B cell (primary cell): ENCODE measurements around the gene SEMA4D. TPM values are rescaled to one million over a fixed set of nuclear protein-coding genes. Genes with fewer than 3 reads are reported as not detected.

ENCODE experiments used
- ATAC-seq: fragments of 200-7000 bp; cut with Tn5 transposase; one replicate; pipeline ENCODE4 v1.10.0; 2021; ENCODE audit warnings: low read depth, mild to moderate bottlenecking, moderate number of reproducible peaks, moderate library complexity
- CTCF ChIA-PET: fragments of 350-600 bp; sonication (Branson Sonifier 250); formaldehyde crosslinking; loops from one replicate; lab custom pipeline; 2021; ENCODE audit warnings: antibody characterized with exemption, inconsistent platforms; lab: Charles Lee
- POLR2A ChIA-PET: fragments of 350-600 bp; sonication (Branson Sonifier 250); formaldehyde crosslinking; loops from one replicate; lab custom pipeline; 2021; ENCODE audit warnings: antibody characterized with exemption; lab: Charles Lee
- DNase-seq: peaks from one replicate; pipeline ENCODE4 v3.0.0; 2013
- H2AFZ ChIP-seq: 2 replicates; pipeline ENCODE4 v1.6.1; 2012; ENCODE audit warnings: mild to moderate bottlenecking, low read depth, low read length; ENCODE audit not compliant: insufficient read depth, poor library complexity, severe bottlenecking
- H3K27ac ChIP-seq, 2 donors: 1 replicate in 1 of 2; 2 replicates in 1 of 2; pipeline ENCODE4 v1.5.1; 2012 to 2013; ENCODE audit warnings: low read length in 2 of 2, mild to moderate bottlenecking in 2 of 2, moderate library complexity in 1 of 2
- H3K27me3 ChIP-seq, 4 experiments: fragments of 200-600 bp in 1 of 4; sonication (generic) in 1 of 4; replicated peaks in 1 of 4; 1 replicate in 2 of 4; 2 replicates in 2 of 4; pipeline versions ENCODE4 v1.6.1 to v1.7.0; 2013 to 2016; ENCODE audit warnings: low read length in 3 of 4, mild to moderate bottlenecking in 2 of 4, mixed read lengths in 1 of 4, moderate library complexity in 1 of 4; ENCODE audit not compliant: insufficient read depth in 4 of 4, control insufficient read depth in 3 of 4; ENCODE audit errors: control extremely low read depth in 1 of 4
- H3K36me3 ChIP-seq, 2 experiments: replicated peaks in 1 of 2; 1 replicate in 1 of 2; 2 replicates in 1 of 2; pipeline versions ENCODE4 v1.6.1 to v1.7.1; 2013; ENCODE audit warnings: low read length in 1 of 2; ENCODE audit not compliant: insufficient read depth in 2 of 2, control insufficient read depth in 1 of 2; ENCODE audit errors: control extremely low read depth in 1 of 2, extremely low read depth in 1 of 2
- H3K4me1 ChIP-seq, 2 donors: fragments of 200-600 bp in 1 of 2; sonication (generic) in 1 of 2; 1 replicate in 1 of 2; 2 replicates in 1 of 2; pipeline versions ENCODE4 v1.5.1 to v1.6.1; 2013 to 2017; ENCODE audit warnings: low read length in 2 of 2; ENCODE audit not compliant: control insufficient read depth in 2 of 2, insufficient read depth in 2 of 2
- H3K4me2 ChIP-seq: replicated peaks from 2 replicates; pipeline ENCODE3; 2012; ENCODE audit warnings: mild to moderate bottlenecking, low read depth, low read length; ENCODE audit not compliant: poor library complexity, severe bottlenecking
- H3K4me3 ChIP-seq, 5 experiments: fragments of 200-600 bp in 1 of 5; sonication (generic) in 1 of 5; 1 replicate in 3 of 5; 2 replicates in 2 of 5; pipeline versions ENCODE4 v1.5.1 to v1.7.0; 2011 to 2016; ENCODE audit warnings: low read length in 4 of 5, mild to moderate bottlenecking in 4 of 5, low read depth in 2 of 5, control low read depth in 1 of 5, moderate library complexity in 1 of 5; ENCODE audit not compliant: insufficient read depth in 1 of 5; ENCODE audit errors: control extremely low read depth in 1 of 5, extremely low read depth in 1 of 5
- H3K79me2 ChIP-seq: fragments of 200-600 bp; sonication (generic); one replicate; pipeline ENCODE4 v1.6.0; 2016; ENCODE audit warnings: low read length; ENCODE audit not compliant: control insufficient read depth, insufficient read depth
- H3K9ac ChIP-seq: fragments of 200-600 bp; sonication (generic); 2 replicates; pipeline ENCODE4 v1.6.1; 2017; ENCODE audit warnings: mild to moderate bottlenecking, low read length, moderate library complexity
- H3K9me3 ChIP-seq, 3 donors: one replicate each; pipeline versions ENCODE4 v1.6.1 to v1.7.1; 2013; ENCODE audit warnings: low read length in 2 of 3; ENCODE audit not compliant: control insufficient read depth in 2 of 3, insufficient read depth in 1 of 3; ENCODE audit errors: control extremely low read depth in 1 of 3
- H4K20me1 ChIP-seq: 2 replicates; pipeline ENCODE4 v1.6.0; 2012; ENCODE audit warnings: mild to moderate bottlenecking, low read length; ENCODE audit not compliant: insufficient read depth, control insufficient read depth, poor library complexity, severe bottlenecking
- H3K27ac Mint-ChIP-seq: one replicate; pipeline ENCODE4 v1.8.0; 2021; ENCODE audit warnings: mixed read lengths
- H3K27me3 Mint-ChIP-seq: one replicate; pipeline ENCODE4 v1.8.0; 2021; ENCODE audit warnings: mixed read lengths
- H3K4me1 Mint-ChIP-seq: one replicate; pipeline ENCODE4 v1.8.0; 2021; ENCODE audit warnings: mixed read lengths
- H3K4me3 Mint-ChIP-seq: one replicate; pipeline ENCODE4 v1.8.0; 2021; ENCODE audit warnings: mixed read lengths
- H3K9me3 Mint-ChIP-seq: one replicate; pipeline ENCODE4 v1.8.0; 2022; ENCODE audit warnings: mixed read lengths; ENCODE audit not compliant: insufficient read depth
- CTCF ChIP-seq: fragments of 200-600 bp; IDR thresholded peaks from one replicate; pipeline ENCODE4 v1.8.0; 2022; ENCODE audit warnings: antibody characterized with exemption, mild to moderate bottlenecking
- EZH2 ChIP-seq: IDR thresholded peaks from 2 replicates; pipeline ENCODE4 v1.6.1; 2012; ENCODE audit warnings: borderline replicate concordance, low read depth, mild to moderate bottlenecking, moderate library complexity, low read length; ENCODE audit not compliant: insufficient read depth, poor library complexity, severe bottlenecking
- WGBS: methylation state at CpG from one replicate; pipeline ENCODE4 v1.1.5; 2013; ENCODE audit warnings: missing lambda C conversion rate; ENCODE audit not compliant: insufficient coverage; 5-methylcytosine and 5-hydroxymethylcytosine counted together
- intact Hi-C: fragments of 100-400 bp; cut with micrococcal nuclease; formaldehyde crosslinking; loops from one replicate; pipeline ENCODE4 v1.10.0; 2022
- polyA plus RNA-seq: library from polyadenylated mRNA; depleted of rRNA; stranded (reverse); fragments of >200 nt; gene quantifications from 2 replicates; pipeline ENCODE4 v1.2.3, GENCODE V29; 2012
- total RNA-seq, 2 donors: library from RNA; stranded (reverse); fragments of 120-200 nt in 1 of 2; gene quantifications; 1 replicate in 1 of 2; 2 replicates in 1 of 2; pipeline versions ENCODE4 v1.2.3 to v1.2.4, GENCODE V29; 2013 to 2022

Gene SEMA4D
- total and polyA plus RNA-seq, 2 donors (not counting 1 experiment from before 2014, with no cell fraction given) = 53.6 to 231 TPM

- H3K27ac ChIP-seq = no peak overlapping the region
- peaks cover 0 to 10% of the 10 kb centered on the region in 2 donors for H3K4me1 ChIP-seq
- no peaks in the 10 kb centered on the region for H3K9me3 Mint-ChIP-seq
- DNase-seq (no peak), ATAC-seq (no peak)
- H3K27ac Mint-ChIP-seq = no peak overlapping the region
- intact Hi-C loops = no loop called here
- peaks cover 9% of the 10 kb centered on the region for H3K4me1 Mint-ChIP-seq
- TF ChIP-seq EZH2 (no peak), CTCF (no peak)
- 96% methylated on average over 6 of the region's 6 CpGs for WGBS
- H3K79me2 ChIP-seq = peaks cover 37% of the 10 kb centered on the region
- H3K4me3 ChIP-seq = no peak overlapping the region
- ChIA-PET CTCF (interaction anchor here (3.4 kb wide), 1 partner anchor 158 kb away, joined by 18 read pairs; no protein-coding TSS in a partner anchor), POLR2A (no interaction called here)
- H3K27me3 ChIP-seq = no peaks in the 10 kb centered on the region
- H3K4me2 ChIP-seq = no peak overlapping the region
- H2AFZ ChIP-seq = no peak overlapping the region
- H3K9me3 ChIP-seq = no peaks in the 10 kb centered on the region
- no peak overlapping the region for H3K4me3 Mint-ChIP-seq
- no peaks in the 10 kb centered on the region for H4K20me1 ChIP-seq
- peaks cover 6 to 98% of the 10 kb centered on the region in 2 experiments for H3K36me3 ChIP-seq
- no peaks in the 10 kb centered on the region for H3K27me3 Mint-ChIP-seq
- H3K9ac ChIP-seq = no peak overlapping the region
These were observed 106.3 kb downstream of the SEMA4D start for GRCh38 chr9:89391585-89391984.

- no peaks in the 10 kb centered on the region for H3K27me3 Mint-ChIP-seq
- intact Hi-C loops = no loop called here
- Histone ChIP-seq H3K4me1 (peaks cover 0 to 10% of the 10 kb centered on the region in 2 donors), H3K4me2 (no peak overlapping the region), H3K79me2 (peaks cover 28% of the 10 kb centered on the region), H3K36me3 (peaks cover 6 to 96% of the 10 kb centered on the region in 2 experiments), H2AFZ (no peak overlapping the region), H3K9ac (no peak overlapping the region), H4K20me1 (no peaks in the 10 kb centered on the region), H3K9me3 (no peaks in the 10 kb centered on the region), H3K27ac (no peak overlapping the region), H3K4me3 (no peak overlapping the region), H3K27me3 (no peaks in the 10 kb centered on the region)
- no peak overlapping the region for H3K27ac Mint-ChIP-seq
- no peak for TF ChIP-seq EZH2
- no peak for TF ChIP-seq CTCF
- ChIA-PET POLR2A (no interaction called here), CTCF (interaction anchor here (3.4 kb wide), 1 partner anchor 159 kb away, joined by 18 read pairs; no protein-coding TSS in a partner anchor)
- DNase-seq = no peak
- H3K4me3 Mint-ChIP-seq = no peak overlapping the region
- WGBS = 79% methylated on average over 4 of the region's 5 CpGs
- H3K9me3 Mint-ChIP-seq = no peaks in the 10 kb centered on the region
- ATAC-seq = no peak
- H3K4me1 Mint-ChIP-seq = peaks cover 9% of the 10 kb centered on the region
These were observed 107.3 kb downstream of the SEMA4D start for GRCh38 chr9:89390578-89391116.
